WERI-Rb-1 (cell line): ENCODE measurements around the gene FOXK2.
"Not testable (repeated sequence)": the region's sequence is repeated elsewhere in the genome, so short reads cannot be mapped to it uniquely, and the experiment has no call there.

ENCODE experiments used
- DNase-seq: peaks from one replicate; pipeline ENCODE4 v3.0.0-alpha.2; 2020
- H3K27ac ChIP-seq: fragments of 250-450 bp; sonication (Bioruptor Pico); 2 replicates; pipeline ENCODE4 v1.5.1; 2020; ENCODE audit warnings: mild to moderate bottlenecking, moderate library complexity
- H3K27me3 ChIP-seq: fragments of 250-450 bp; sonication (Bioruptor Pico); 2 replicates; pipeline ENCODE4 v1.5.1; 2021; ENCODE audit warnings: mild to moderate bottlenecking, low read depth, moderate library complexity; ENCODE audit not compliant: insufficient read depth, severe bottlenecking
- H3K36me3 ChIP-seq: fragments of 250-450 bp; sonication (Bioruptor Pico); 2 replicates; pipeline ENCODE4 v1.5.1; 2020; ENCODE audit warnings: mild to moderate bottlenecking, moderate library complexity
- H3K4me3 ChIP-seq: 2 replicates; pipeline ENCODE4 v1.5.1; 2011; ENCODE audit warnings: low read depth, mild to moderate bottlenecking, control low read depth, low read length
- H3K9me3 ChIP-seq: fragments of 250-450 bp; sonication (Bioruptor Pico); 2 replicates; pipeline ENCODE4 v1.5.1; 2021; ENCODE audit warnings: mild to moderate bottlenecking, moderate library complexity; ENCODE audit not compliant: severe bottlenecking
- CTCF ChIP-seq: IDR thresholded peaks from 2 replicates; pipeline ENCODE4 v1.5.1; 2011; ENCODE audit warnings: low read depth, mild to moderate bottlenecking, control low read depth, inconsistent platforms, low read length

Gene FOXK2

DNA sequence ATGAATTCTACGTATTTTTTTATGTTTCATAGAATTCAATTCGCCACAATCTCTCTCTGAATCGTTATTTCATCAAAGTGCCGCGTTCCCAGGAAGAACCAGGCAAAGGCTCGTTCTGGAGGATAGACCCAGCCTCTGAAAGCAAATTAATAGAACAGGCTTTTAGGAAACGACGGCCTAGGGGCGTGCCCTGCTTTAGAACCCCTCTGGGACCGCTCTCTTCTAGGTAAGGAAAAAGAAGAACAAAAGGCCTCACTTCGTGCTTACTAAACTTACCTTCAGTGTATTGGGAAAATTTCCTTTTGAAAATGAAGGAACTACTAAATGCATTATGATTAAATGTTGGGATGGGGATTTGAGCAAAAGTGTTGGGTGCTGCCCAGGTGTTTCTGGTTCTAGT lies 63.2 kb downstream of the FOXK2 start:
- no peaks in the 10 kb centered on the region for H3K27me3 ChIP-seq
- H3K9me3 ChIP-seq, result no peaks in the 10 kb centered on the region
- no peak for TF ChIP-seq CTCF
- no peak overlapping the region for H3K4me3 ChIP-seq
- no peak for DNase-seq
- no peak overlapping the region for H3K27ac ChIP-seq
- peaks cover 73% of the 10 kb centered on the region for H3K36me3 ChIP-seq

DNA sequence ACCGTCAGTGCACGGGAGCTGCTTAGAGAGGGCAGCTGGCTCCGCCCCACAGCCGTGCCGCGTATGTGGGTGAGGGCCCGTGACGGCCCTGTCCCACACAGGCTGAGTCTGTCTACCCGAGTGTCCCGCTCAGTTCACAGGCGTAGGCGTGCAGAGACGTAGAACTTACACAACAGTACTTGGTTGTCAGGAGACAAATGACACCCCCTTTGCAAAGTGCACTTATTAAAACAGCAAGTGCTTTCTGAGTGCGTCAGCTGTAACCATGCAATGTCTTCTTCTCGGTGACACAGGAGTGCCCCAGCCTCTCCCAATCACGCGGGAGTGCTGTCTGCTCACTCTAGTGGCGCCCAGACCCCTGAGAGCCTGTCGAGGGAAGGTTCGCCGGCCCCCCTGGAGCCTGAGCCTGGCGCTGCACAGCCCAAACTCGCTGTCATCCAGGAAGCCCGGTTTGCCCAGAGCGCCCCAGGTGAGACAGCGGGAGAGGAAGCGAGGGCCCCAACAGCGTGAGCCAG lies 64.2 kb downstream of the FOXK2 start:
- DNase-seq, result no peak
- Histone ChIP-seq H3K4me3 (no peak overlapping the region), H3K36me3 (peaks cover 73% of the 10 kb centered on the region), H3K9me3 (no peaks in the 10 kb centered on the region), H3K27ac (no peak overlapping the region), H3K27me3 (no peaks in the 10 kb centered on the region)
- TF ChIP-seq CTCF, result no peak

DNA sequence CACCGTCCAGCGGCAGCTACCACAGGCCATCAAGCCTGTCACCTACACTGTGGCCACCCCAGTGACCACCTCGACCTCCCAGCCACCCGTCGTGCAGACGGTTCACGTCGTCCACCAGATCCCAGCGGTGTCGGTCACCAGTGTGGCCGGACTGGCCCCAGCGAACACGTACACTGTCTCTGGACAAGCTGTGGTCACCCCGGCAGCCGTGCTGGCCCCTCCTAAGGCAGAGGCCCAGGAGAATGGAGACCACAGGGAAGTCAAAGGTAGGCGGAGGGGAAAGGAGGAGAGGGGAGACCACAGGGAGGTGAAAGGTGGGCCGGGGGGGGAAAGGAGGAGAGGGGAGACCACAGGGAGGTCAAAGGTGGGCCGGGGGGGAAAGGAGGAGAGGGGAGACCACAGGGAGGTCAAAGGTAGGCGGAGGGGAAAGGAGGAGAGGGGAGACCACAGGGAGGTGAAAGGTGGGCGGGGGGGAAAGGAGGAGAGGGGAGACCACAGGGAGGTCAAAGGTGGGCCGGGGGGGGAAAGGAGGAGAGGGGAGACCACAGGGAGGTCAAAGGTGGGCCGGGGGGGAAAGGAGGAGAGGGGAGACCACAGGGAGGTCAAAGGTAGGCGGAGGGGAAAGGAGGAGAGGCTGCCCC lies 66.5 kb downstream of the FOXK2 start:
- DNase-seq, H3K27ac ChIP-seq, H3K27me3 ChIP-seq, H3K4me3 ChIP-seq, H3K9me3 ChIP-seq: not testable (repeated sequence)
- H3K36me3 ChIP-seq, result peaks cover 81% of the 10 kb centered on the region

GRCh38 chr17:82586576-82587233 lies 67.2 kb downstream of the FOXK2 start:
- Histone ChIP-seq H3K4me3 (no peak overlapping the region), H3K27me3 (no peaks in the 10 kb centered on the region), H3K36me3 (peaks cover 84% of the 10 kb centered on the region), H3K9me3 (no peaks in the 10 kb centered on the region), H3K27ac (no peak overlapping the region)
- TF ChIP-seq CTCF, result no peak
- no peak for DNase-seq

GRCh38 chr17:82587234-82588086 lies 67.9 kb downstream of the FOXK2 start:
- H3K36me3 ChIP-seq, result peaks cover 81% of the 10 kb centered on the region
- no peak for DNase-seq
- no peak for TF ChIP-seq CTCF
- H3K27me3 ChIP-seq, result no peaks in the 10 kb centered on the region
- H3K9me3 ChIP-seq, result no peaks in the 10 kb centered on the region
- no peak overlapping the region for H3K27ac ChIP-seq
- H3K4me3 ChIP-seq, result no peak overlapping the region
